ENCODE measurements around the gene RFLNA. TPM values are rescaled to one million over a fixed set of nuclear protein-coding genes. Genes with fewer than 3 reads are reported as not detected.

Gene RFLNA
- total and polyA plus RNA-seq, 2 of the 4 experiments (the other 2 are of a cell fraction): not detected

GRCh38 chr12:124336742-124337520 is 42.0 kb downstream of the RFLNA start:
- no peak for ATAC-seq (ENCODE audit: low read depth)
- no peaks in the 10 kb centered on the region for H3K4me1 ChIP-seq (ENCODE audit: control insufficient read depth, insufficient read depth, low read length)
- no peak overlapping the region for H3K4ac ChIP-seq (ENCODE audit: low read depth, low read length)
- no peak overlapping the region for H3K14ac ChIP-seq (replicated peaks; ENCODE audit: low read depth, low read length)
- H4K5ac ChIP-seq (ENCODE audit: low read depth, low read length): no peak overlapping the region
- H3K4me2 ChIP-seq (ENCODE audit: low read depth, low read length): no peak overlapping the region
- H4K91ac ChIP-seq (ENCODE audit: insufficient read depth, low read depth, low read length): no peak overlapping the region
- WGBS, 2 experiments (ENCODE audit: extremely low coverage in 2 of 2, insufficient read length in 1 of 2): 94% methylated on average over 9 of the region's 40 CpGs; no CpG with 5 or more reads in 1 of the 2 experiments
- in situ Hi-C loops (cut with MboI; ENCODE audit: low sequenced_read_pairs): no loop called here
- intact Hi-C loops (cut with micrococcal nuclease): no loop called here
- no peak overlapping the region for H2BK15ac ChIP-seq (ENCODE audit: low read depth, low read length)
- BruUV-seq (replicated peaks): no TSS peak
- peaks cover 2% of the 10 kb centered on the region; the same call in 1 of the 2 replicates for H3K9me1 ChIP-seq (ENCODE audit: insufficient read depth, low read length)
- H3K18ac ChIP-seq (ENCODE audit: low read depth, low read length): no peak overlapping the region
- no peak overlapping the region for H2AK9ac ChIP-seq (replicated peaks; ENCODE audit: low read depth, low read length, poor library complexity)
- no peak overlapping the region for H2AK5ac ChIP-seq (ENCODE audit: low read depth, low read length)
- no peak overlapping the region for H2BK120ac ChIP-seq (ENCODE audit: low read depth, low read length)
- no peak overlapping the region for H3K9ac ChIP-seq (ENCODE audit: low read depth, low read length)
- POLR2A ChIA-PET (ENCODE audit: unreplicated experiment): no interaction called here
- no peak overlapping the region for H4K8ac ChIP-seq (ENCODE audit: low read depth in 2 of 2, low read length in 2 of 2)
- dilution Hi-C loops (cut with HindIII; ENCODE audit: low sequenced_read_pairs, unreplicated experiment): no loop called here
- no peak for DNase-seq
- H3K36me3 ChIP-seq (ENCODE audit: control insufficient read depth, insufficient read depth, low read length): peaks cover 78% of the 10 kb centered on the region
- no peaks in the 10 kb centered on the region for H3K27me3 ChIP-seq (ENCODE audit: control insufficient read depth, insufficient read depth, low read length)
- H2AFZ ChIP-seq (replicated peaks; ENCODE audit: low read length, poor library complexity): no peak overlapping the region
- CTCF ChIA-PET: no interaction called here
- no peak overlapping the region for H3K23ac ChIP-seq (ENCODE audit: low read depth, low read length)
- H3K56ac ChIP-seq (ENCODE audit: extremely low read depth, insufficient read depth, low read length): no peak overlapping the region
- H2BK5ac ChIP-seq (ENCODE audit: low read depth, low read length, poor library complexity, severe bottlenecking): no peak overlapping the region
- TF ChIP-seq MXI1 (IDR thresholded peaks at IDR 0.05; ENCODE audit: borderline replicate concordance, low read depth, low read length) (no peak), ELK1 (IDR thresholded peaks at IDR 0.05; ENCODE audit: borderline replicate concordance, low read depth, low read length) (no peak), USF2 (IDR thresholded peaks at IDR 0.05; ENCODE audit: low read depth, low read length) (no peak), SMC3 (IDR thresholded peaks at IDR 0.05; ENCODE audit: low read depth, low read length) (no peak), CHD1 (IDR thresholded peaks at IDR 0.05; ENCODE audit: low read depth, low read length) (no peak), POLR2A (IDR thresholded peaks at IDR 0.05; ENCODE audit: low read depth, low read length) (no peak), RFX5 (IDR thresholded peaks at IDR 0.05; ENCODE audit: low read depth, low read length) (no peak), RAD21 (IDR thresholded peaks at IDR 0.05; ENCODE audit: low read length) (no peak), CEBPB (IDR thresholded peaks at IDR 0.05; ENCODE audit: low read depth, low read length) (no peak), RCOR1 (IDR thresholded peaks at IDR 0.05; ENCODE audit: insufficient replicate concordance, low read length) (no peak), MAZ (IDR thresholded peaks at IDR 0.05; ENCODE audit: borderline replicate concordance, low read depth, low read length) (no peak), NFE2L2 (IDR thresholded peaks at IDR 0.05; ENCODE audit: low read depth, low read length) (no peak), BHLHE40 (IDR thresholded peaks at IDR 0.05; ENCODE audit: low read depth, low read length) (no peak)
- peaks cover 9% of the 10 kb centered on the region for H4K20me1 ChIP-seq (ENCODE audit: insufficient read depth, low read length)
- peaks cover 18 to 23% of the 10 kb centered on the region in 2 experiments for H3K79me1 ChIP-seq (ENCODE audit: low read depth in 1 of 2, low read length in 2 of 2)
- H3K9me3 ChIP-seq (ENCODE audit: control insufficient read depth, insufficient read depth, low read length): no peaks in the 10 kb centered on the region
- no peak overlapping the region for H3K27ac ChIP-seq (ENCODE audit: insufficient read depth, low read length)
- H3K4me3 ChIP-seq (ENCODE audit: insufficient read depth, low read depth, low read length): no peak overlapping the region
- H2BK20ac ChIP-seq (ENCODE audit: low read depth, low read length): no peak overlapping the region

Measured in IMR-90 (cell line).